Amniotic stem cell (primary cell): ENCODE results near the gene ITCH.
"Not testable (repeated sequence)": the region's sequence is repeated elsewhere in the genome, so short reads cannot be mapped to it uniquely, and the experiment has no call there.

Source experiments
- DNase-seq: peaks from one replicate; lab custom pipeline; 2025; lab: John Stamatoyannopoulos, UW

The ITCH gene

GRCh38 chr20:34507702-34508413 lies 144.8 kb downstream of the ITCH start:
- DNase-seq: no peak

- DNase-seq: no peak
Observed at GRCh38 chr20:34510575-34510974, 147.5 kb downstream of the ITCH start.

- no peak for DNase-seq
Observed at GRCh38 chr20:34511891-34512265, 148.8 kb downstream of the ITCH start.

GRCh38 chr20:34512266-34512954 lies 149.3 kb downstream of the ITCH start:
- DNase-seq: no peak

- no peak for DNase-seq
Observed at GRCh38 chr20:34512955-34513419, 149.9 kb downstream of the ITCH start.

GRCh38 chr20:34514034-34514433 lies 151.0 kb downstream of the ITCH start:
- DNase-seq: not testable (repeated sequence)

GRCh38 chr20:34514897-34515483 lies 151.9 kb downstream of the ITCH start:
- no peak for DNase-seq

GRCh38 chr20:34515484-34516246 lies 152.6 kb downstream of the ITCH start:
- DNase-seq: no peak

GRCh38 chr20:34516247-34517113 lies 153.4 kb downstream of the ITCH start, which contains the start of gene DYNLRB1:
TSS of gene DYNLRB1 (plus strand) at chr20:34516422. CDS start at chr20:34516459, 37 bp downstream.
- peak; percentile 97 for DNase-seq

GRCh38 chr20:34517114-34517505 lies 154.0 kb downstream of the ITCH start:
- no peak for DNase-seq

- DNase-seq: not testable (repeated sequence)
Observed at GRCh38 chr20:34518863-34519262, 155.8 kb downstream of the ITCH start.

GRCh38 chr20:34519841-34520240 lies 156.8 kb downstream of the ITCH start:
- DNase-seq: not testable (repeated sequence)

- no peak for DNase-seq
Observed at GRCh38 chr20:34522969-34523871, 160.1 kb downstream of the ITCH start.

GRCh38 chr20:34524426-34524825 lies 161.4 kb downstream of the ITCH start:
- no peak for DNase-seq

GRCh38 chr20:34525342-34525708 lies 162.3 kb downstream of the ITCH start:
- no peak for DNase-seq

GRCh38 chr20:34525709-34526416 lies 162.8 kb downstream of the ITCH start:
- peak; percentile 95 for DNase-seq

GRCh38 chr20:34526466-34526865 lies 163.4 kb downstream of the ITCH start:
- no peak for DNase-seq

GRCh38 chr20:34527016-34527415 lies 163.9 kb downstream of the ITCH start:
- DNase-seq: no peak

GRCh38 chr20:34528921-34529297 lies 165.8 kb downstream of the ITCH start:
- no peak for DNase-seq

- DNase-seq: no peak
Observed at GRCh38 chr20:34529742-34530141, 166.7 kb downstream of the ITCH start.
